Measurements from ENCODE around the gene CHCHD6. TPM values are rescaled to one million over a fixed set of nuclear protein-coding genes. Genes with fewer than 3 reads are reported as not detected.

Gene CHCHD6
- total RNA-seq, 1 experiment from 2014 or later, result 47.7 TPM

DNA sequence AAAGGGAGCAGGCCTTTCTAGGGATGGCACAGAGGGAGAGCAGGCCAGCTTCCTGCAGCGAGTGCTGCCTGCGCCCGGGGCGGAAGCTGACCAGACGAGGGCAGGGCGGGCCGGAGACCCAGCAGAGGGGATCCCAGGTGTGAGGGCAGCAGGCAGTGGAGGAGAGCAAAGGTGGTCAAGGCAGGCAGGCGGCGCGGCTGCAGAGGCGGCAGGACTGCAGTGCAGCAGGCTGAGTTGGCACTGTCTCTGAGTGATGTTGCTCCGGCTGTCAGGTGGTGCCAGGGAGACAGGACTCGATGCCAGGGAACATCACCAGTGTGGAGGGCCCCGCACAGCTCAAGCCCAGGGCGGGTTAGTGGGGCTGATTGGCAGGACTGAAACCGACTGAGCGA is 256.6 kb downstream of the CHCHD6 start:
- Histone ChIP-seq H2AFZ (no peak overlapping the region), H3K79me2 (ENCODE audit: low read depth) (no peaks in the 10 kb centered on the region), H3K36me3 (ENCODE audit: low read depth) (no peaks in the 10 kb centered on the region), H3F3A (ENCODE audit: insufficient read depth, low read depth) (peaks cover 12% of the 10 kb centered on the region; the same call in 1 of the 2 replicates), H4K20me1 (ENCODE audit: insufficient read depth) (no peaks in the 10 kb centered on the region), H3K9me2 (ENCODE audit: insufficient read depth) (no peaks in the 10 kb centered on the region), H3K27me3 (ENCODE audit: insufficient read depth, low read depth) (no peaks in the 10 kb centered on the region), H3K4me2 (peak overlapping the region; percentile 53), H3K4me1 (replicated peaks; ENCODE audit: insufficient read depth) (peaks cover 42% of the 10 kb centered on the region), H3K9me3 (ENCODE audit: insufficient read depth, low read depth) (no peaks in the 10 kb centered on the region), H3K4me3 (no peak overlapping the region), H3K27ac (peak overlapping the region; percentile 35)
- CTCF ChIA-PET, result interaction anchor here (0.6 to 2.7 kb wide), 7 partner anchors 49 to 501 kb away, joined by 3 to 20 read pairs (median 5); no protein-coding TSS in a partner anchor
- TF ChIP-seq EZH2 (IDR thresholded peaks at IDR 0.05; ENCODE audit: low read depth) (no peak), CTCF (conservative IDR thresholded peaks at IDR 0.05) (0 out of 2 replicates have a peak, but pooled peaks have one; percentile 2)
- intact Hi-C loops (cut with micrococcal nuclease; ENCODE audit: unreplicated experiment), result loop anchor here (1.0 to 5.0 kb wide), 4 partner anchors 20 to 126 kb away; no protein-coding TSS in a partner anchor
- BruUV-seq (replicated peaks), result no TSS peak
- DNase-seq, result no peak
- POLR2A ChIA-PET (ENCODE audit: unreplicated experiment), result interaction anchor here (0.5 to 0.7 kb wide), 7 partner anchors 19 to 733 kb away, joined by 3 to 6 read pairs (median 5); no protein-coding TSS in a partner anchor

GRCh38 chr3:126961191-126961790 is 257.3 kb downstream of the CHCHD6 start:
- Histone ChIP-seq H4K20me1 (ENCODE audit: insufficient read depth) (no peaks in the 10 kb centered on the region), H3F3A (ENCODE audit: insufficient read depth, low read depth) (peaks cover 12% of the 10 kb centered on the region; the same call in 1 of the 2 replicates), H3K4me3 (no peak overlapping the region), H2AFZ (no peak overlapping the region), H3K4me1 (replicated peaks; ENCODE audit: insufficient read depth) (peaks cover 49% of the 10 kb centered on the region), H3K36me3 (ENCODE audit: low read depth) (no peaks in the 10 kb centered on the region), H3K79me2 (ENCODE audit: low read depth) (no peaks in the 10 kb centered on the region), H3K9me2 (ENCODE audit: insufficient read depth) (no peaks in the 10 kb centered on the region), H3K4me2 (peak overlapping the region; percentile 53), H3K9me3 (ENCODE audit: insufficient read depth, low read depth) (no peaks in the 10 kb centered on the region), H3K27me3 (ENCODE audit: insufficient read depth, low read depth) (no peaks in the 10 kb centered on the region), H3K27ac (peak overlapping the region; percentile 35)
- ChIA-PET POLR2A (ENCODE audit: unreplicated experiment) (interaction anchor here (0.5 to 1.1 kb wide), 8 partner anchors 20 to 733 kb away, joined by 3 to 6 read pairs (median 4); no protein-coding TSS in a partner anchor), CTCF (interaction anchor here (0.6 to 2.7 kb wide), 5 partner anchors 50 to 501 kb away, joined by 4 to 20 read pairs (median 6); no protein-coding TSS in a partner anchor)
- DNase-seq, result peak; percentile 41 to 68
- TF ChIP-seq EZH2 (IDR thresholded peaks at IDR 0.05; ENCODE audit: low read depth) (no peak), CTCF (conservative IDR thresholded peaks at IDR 0.05) (no peak)
- no TSS peak for BruUV-seq (replicated peaks)
- intact Hi-C loops (cut with micrococcal nuclease; ENCODE audit: unreplicated experiment), result loop anchor here (1.0 to 5.0 kb wide), 4 partner anchors 20 to 208 kb away; no protein-coding TSS in a partner anchor

DNA sequence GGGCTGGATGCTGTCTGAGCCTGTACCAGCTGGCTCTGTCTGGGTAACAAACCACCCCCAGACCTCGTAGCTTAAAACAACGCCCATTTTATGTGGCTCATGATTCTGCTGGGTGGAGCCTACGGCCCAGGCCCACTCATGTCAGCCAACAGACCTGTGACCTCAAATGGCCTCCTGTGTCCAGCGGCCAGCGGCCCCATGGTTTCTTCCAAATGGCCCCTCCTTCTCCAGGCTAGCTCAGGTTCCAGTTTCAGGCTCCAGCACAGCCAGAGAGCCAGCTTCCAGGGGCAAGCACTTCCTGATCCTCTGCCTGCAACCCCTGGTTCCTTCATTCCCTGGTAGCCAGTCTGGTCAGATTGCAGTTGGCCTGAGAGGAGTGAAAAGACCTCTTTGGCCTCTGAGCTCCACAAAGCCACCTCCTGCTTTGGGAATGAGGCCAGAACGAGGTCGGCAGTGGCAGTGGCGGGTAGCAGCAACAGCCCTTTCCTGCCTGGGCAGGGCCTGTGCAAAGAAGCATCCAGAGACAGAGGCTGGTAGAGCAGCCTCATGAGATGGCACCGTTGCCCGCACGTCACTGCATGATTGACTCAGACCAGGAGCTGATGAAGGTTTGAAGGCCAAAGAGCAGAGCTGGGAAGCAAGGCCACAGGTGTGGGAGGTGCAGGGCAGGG is 257.9 kb downstream of the CHCHD6 start:
- peak in 1 of 2 experiments; percentile 78 for DNase-seq
- Histone ChIP-seq H3K4me3 (no peak overlapping the region), H3K27me3 (ENCODE audit: insufficient read depth, low read depth) (no peaks in the 10 kb centered on the region), H3K79me2 (ENCODE audit: low read depth) (no peaks in the 10 kb centered on the region), H4K20me1 (ENCODE audit: insufficient read depth) (no peaks in the 10 kb centered on the region), H3K36me3 (ENCODE audit: low read depth) (no peaks in the 10 kb centered on the region), H3F3A (ENCODE audit: insufficient read depth, low read depth) (peaks cover 12% of the 10 kb centered on the region; the same call in 1 of the 2 replicates), H2AFZ (no peak overlapping the region), H3K4me1 (replicated peaks; ENCODE audit: insufficient read depth) (peaks cover 55% of the 10 kb centered on the region), H3K9me2 (ENCODE audit: insufficient read depth) (no peaks in the 10 kb centered on the region), H3K4me2 (peak overlapping the region; percentile 53; the same call in 1 of the 2 replicates), H3K9me3 (ENCODE audit: insufficient read depth, low read depth) (no peaks in the 10 kb centered on the region), H3K27ac (no peak overlapping the region)
- intact Hi-C loops (cut with micrococcal nuclease; ENCODE audit: unreplicated experiment), result loop anchor here (1.0 to 5.0 kb wide), 5 partner anchors 19 to 209 kb away; no protein-coding TSS in a partner anchor
- ChIA-PET POLR2A (ENCODE audit: unreplicated experiment) (interaction anchor here (0.6 to 1.1 kb wide), 3 partner anchors 40 to 179 kb away, joined by 3 to 6 read pairs (median 4); no protein-coding TSS in a partner anchor), CTCF (interaction anchor here (1.7 to 2.7 kb wide), 3 partner anchors 50 to 282 kb away, joined by 5 to 20 read pairs (median 13); no protein-coding TSS in a partner anchor)
- TF ChIP-seq EZH2 (IDR thresholded peaks at IDR 0.05; ENCODE audit: low read depth), result no peak
- no peak for TF ChIP-seq CTCF (conservative IDR thresholded peaks at IDR 0.05)
- BruUV-seq (replicated peaks), result no TSS peak

All from PC-9 (cell line).